A549 (cell line): ENCODE results near the gene RUBCN. TPM values are rescaled to one million over a fixed set of nuclear protein-coding genes. Genes with fewer than 3 reads are reported as not detected.

Experiments used
- ATAC-seq, 2 experiments: fragments of 200-7000 bp in 1 of 2; fragments of >200 bp in 1 of 2; cut with Nextera tagmentation in 1 of 2; cut with Tn5 transposase in 1 of 2; 3 replicates each; pipeline versions ENCODE4 v1.8.0 to v1.9.1; 2018 to 2020; ENCODE audit warnings: mild to moderate bottlenecking in 1 of 2, moderate library complexity in 1 of 2
- CTCF ChIA-PET: fragments of 300-600 bp; sonication (Branson Sonifier 250); formaldehyde crosslinking; extraction: SDS; loops from one replicate; lab custom pipeline; 2021; ENCODE audit warnings: antibody characterized with exemption, inconsistent platforms; lab: Yijun Ruan, JAX
- POLR2A ChIA-PET: fragments of 350-600 bp; formaldehyde crosslinking; extraction: SDS; loops from one replicate; lab custom pipeline; 2021; ENCODE audit warnings: antibody characterized with exemption, inconsistent platforms; lab: Yijun Ruan, JAX
- DNase-seq, 2 experiments: peaks; one replicate each; pipeline versions ENCODE4 v3.0.0 to v3.0.0-alpha.2; 2011 to 2016; ENCODE audit warnings: low read depth in 1 of 2, low spot score in 1 of 2
- FAIRE-seq: peaks from 2 replicates; lab custom pipeline; 2011; peaks lifted over from hg19 to GRCh38; lab: Jason Lieb, UNC
- H3K27ac ChIP-seq, 2 experiments: fragments of >200 bp; sonication (Bioruptor Twin); formaldehyde crosslinking; 3 replicates each; pipeline ENCODE4 v1.5.1; 2016 to 2017
- H3K4me1 ChIP-seq: fragments of >200 bp; sonication (Bioruptor Twin); formaldehyde crosslinking; 3 replicates; pipeline ENCODE4 v1.6.1; 2016
- H3K4me2 ChIP-seq: fragments of >200 bp; sonication (Bioruptor Twin); formaldehyde crosslinking; 3 replicates; pipeline ENCODE4 v1.6.1; 2016
- H3K4me3 ChIP-seq: fragments of >200 bp; sonication (Bioruptor Twin); formaldehyde crosslinking; 3 replicates; pipeline ENCODE4 v1.5.1; 2016
- H3K9me3 ChIP-seq: fragments of >200 bp; sonication (Bioruptor Twin); formaldehyde crosslinking; 3 replicates; pipeline ENCODE4 v1.6.1; 2016
- BHLHE40 ChIP-seq: IDR thresholded peaks from 2 replicates; pipeline ENCODE4 v1.6.1; 2012; ENCODE audit warnings: low read depth, low read length, inconsistent platforms
- CBX2 ChIP-seq: fragments of 200-600 bp; sonication (generic); IDR thresholded peaks from 2 replicates; pipeline ENCODE4 v1.6.1; 2016; ENCODE audit warnings: low read depth, mild to moderate bottlenecking, borderline replicate concordance
- CBX8 ChIP-seq: fragments of 200-600 bp; sonication (generic); IDR thresholded peaks from 2 replicates; pipeline ENCODE4 v1.6.1; 2016
- CHD4 ChIP-seq: fragments of 200-600 bp; sonication (generic); IDR thresholded peaks from 2 replicates; pipeline ENCODE4 v1.6.1; 2016; ENCODE audit warnings: antibody characterized with exemption, mild to moderate bottlenecking, borderline replicate concordance
- EHMT2 ChIP-seq: fragments of 200-600 bp; sonication (generic); IDR thresholded peaks from 2 replicates; pipeline ENCODE4 v1.6.1; 2016; ENCODE audit warnings: antibody characterized with exemption, low read depth, mild to moderate bottlenecking, moderate library complexity
- EP300 ChIP-seq, 2 experiments: fragments of >200 bp; sonication (Bioruptor Twin); formaldehyde crosslinking; IDR thresholded peaks; 2 replicates in 1 of 2; 3 replicates in 1 of 2; pipeline ENCODE4 v1.6.1; 2016 to 2017
- FOXS1 ChIP-seq: fragments of 250-450 bp; sonication (Bioruptor Pico); IDR thresholded peaks from 2 replicates; pipeline ENCODE4 v1.5.0; 2020; ENCODE audit warnings: mild to moderate bottlenecking, moderate library complexity
- GATA3 ChIP-seq: IDR thresholded peaks from 2 replicates; pipeline ENCODE4 v1.6.1; 2012; ENCODE audit warnings: borderline replicate concordance
- HDAC2 ChIP-seq: fragments of 200-600 bp; sonication (generic); IDR thresholded peaks from 2 replicates; pipeline ENCODE4 v1.6.1; 2016
- HOXA7 ChIP-seq: fragments of 250-450 bp; sonication (Bioruptor Pico); IDR thresholded peaks from 2 replicates; pipeline ENCODE4 v1.5.0; 2020; ENCODE audit warnings: mild to moderate bottlenecking, moderate library complexity
- HOXB5 ChIP-seq: fragments of 250-450 bp; sonication (Bioruptor Pico); IDR thresholded peaks from 2 replicates; pipeline ENCODE4 v1.5.0; 2020; ENCODE audit warnings: mild to moderate bottlenecking, moderate library complexity
- MAFK ChIP-seq: fragments of 450-650 bp; IDR thresholded peaks from 2 replicates; pipeline ENCODE4 v1.6.1; 2014; ENCODE audit not compliant: partially characterized antibody
- NFE2L2 ChIP-seq: fragments of 150-350 bp; conservative IDR thresholded peaks from 2 replicates; pipeline ENCODE4 v1.6.1; 2014; ENCODE audit warnings: low read length
- NPAS2 ChIP-seq: fragments of 250-450 bp; sonication (Bioruptor Pico); IDR thresholded peaks from 2 replicates; pipeline ENCODE4 v1.8.0; 2022; ENCODE audit warnings: mild to moderate bottlenecking, moderate library complexity, borderline replicate concordance
- POLR2AphosphoS2 ChIP-seq: conservative IDR thresholded peaks from 2 replicates; pipeline ENCODE4 v1.6.1; 2012; ENCODE audit warnings: low read length, improper control_type of control experiment, inconsistent platforms
- RAD21 ChIP-seq, 2 experiments: fragments of >200 bp in 1 of 2; sonication (Bioruptor Twin) in 1 of 2; formaldehyde crosslinking in 1 of 2; IDR thresholded peaks in 1 of 2; conservative IDR thresholded peaks in 1 of 2; 2 replicates in 1 of 2; 3 replicates in 1 of 2; pipeline ENCODE4 v1.6.1; 2012 to 2018; ENCODE audit warnings: inconsistent platforms in 1 of 2
- SMC3 ChIP-seq: fragments of >200 bp; sonication (Bioruptor Twin); formaldehyde crosslinking; IDR thresholded peaks from 3 replicates; pipeline ENCODE4 v1.6.1; 2018; ENCODE audit warnings: inconsistent platforms
- USF2 ChIP-seq: fragments of 450-650 bp; IDR thresholded peaks from 2 replicates; pipeline ENCODE4 v1.6.1; 2014; ENCODE audit warnings: antibody characterized with exemption
- ZFP36 ChIP-seq: fragments of 450-650 bp; IDR thresholded peaks from 2 replicates; pipeline ENCODE4 v1.6.1; 2014; ENCODE audit warnings: borderline replicate concordance; ENCODE audit not compliant: partially characterized antibody
- ZNF302 ChIP-seq: fragments of 250-450 bp; sonication (Bioruptor Pico); IDR thresholded peaks from 2 replicates; pipeline ENCODE4 v1.9.0; 2021; ENCODE audit warnings: inconsistent platforms, mild to moderate bottlenecking, moderate library complexity
- ZSCAN20 ChIP-seq: fragments of 250-450 bp; sonication (Bioruptor Pico); IDR thresholded peaks from 2 replicates; pipeline ENCODE4 v1.8.0; 2022; ENCODE audit warnings: mild to moderate bottlenecking, moderate library complexity
- WGBS: methylation state at CpG from one replicate; pipeline ENCODE4 v1.1.6; 2017; ENCODE audit errors: missing lambda C conversion rate; 5-methylcytosine and 5-hydroxymethylcytosine counted together
- polyA plus RNA-seq, 4 experiments: library from polyadenylated mRNA; depleted of rRNA in 3 of 4; stranded (reverse); fragments of >200 nt; fragmentation: RNase III in 1 of 4; extraction: RNeasy Plus Mini Kit Qiagen cat#74134 plus additional on column Dnase treatment in 1 of 4; gene quantifications; 2 replicates in 3 of 4; 3 replicates in 1 of 4; pipeline ENCODE4 v1.2.3, GENCODE V29; 2011 to 2017
- TF ChIP-seq, protein P1 (sequence below): fragments of >200 bp; sonication (Bioruptor Twin); formaldehyde crosslinking; IDR thresholded peaks from 3 replicates; pipeline ENCODE4 v1.6.1; 2016
- TF ChIP-seq, protein P2 (sequence below): fragments of 150-350 bp; IDR thresholded peaks from 2 replicates; pipeline ENCODE4 v1.6.1; 2014; ENCODE audit warnings: low read depth, mild to moderate bottlenecking, low read length

Gene RUBCN
- polyA plus RNA-seq, 2 of the 4 experiments (the other 2 are of a cell fraction) = 6.5 to 8.2 TPM

DNA sequence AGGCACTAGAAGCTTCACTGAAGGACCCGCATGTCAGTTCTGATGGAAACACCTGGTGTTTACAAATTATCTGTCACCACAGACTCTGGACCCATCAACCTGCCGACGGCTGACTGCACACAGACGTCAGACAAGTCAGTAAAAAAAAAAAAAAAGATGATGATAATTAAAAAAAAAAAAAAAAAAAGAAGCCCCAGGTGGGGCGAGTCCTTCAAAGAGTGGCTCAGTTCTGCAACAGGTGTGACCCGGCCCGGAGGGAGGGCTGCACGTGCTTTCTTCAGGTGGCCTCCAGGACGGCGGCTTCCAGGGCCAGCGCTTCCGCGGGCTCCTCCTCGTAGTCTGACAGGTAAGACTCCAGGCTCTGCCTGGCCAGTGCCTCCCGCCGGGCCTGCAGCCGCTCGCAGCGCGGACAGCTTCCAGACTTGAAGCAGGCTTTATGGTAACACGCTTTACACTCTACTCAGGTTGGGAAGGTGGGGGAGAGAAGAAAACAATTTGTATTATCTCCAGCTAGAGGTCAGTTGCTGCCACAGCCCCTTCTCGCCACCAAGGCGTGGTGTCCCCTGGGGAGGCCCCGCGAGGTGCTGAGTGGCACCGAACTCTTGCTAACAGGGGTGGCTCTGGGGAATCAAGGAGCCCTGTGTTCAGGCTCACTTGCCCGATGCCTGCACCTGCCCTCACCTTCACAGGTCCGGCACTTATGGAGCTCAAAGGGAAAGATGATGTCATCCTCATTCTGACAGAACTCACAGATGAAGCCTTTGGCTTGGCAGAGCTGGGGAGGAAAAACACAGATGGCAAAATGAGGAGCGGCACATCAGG lies 61.8 kb downstream of the RUBCN start:
- no peak overlapping the region for H3K4me2 ChIP-seq
- POLR2A ChIA-PET = no interaction called here
- H3K9me3 ChIP-seq = no peaks in the 10 kb centered on the region
- DNase-seq (no peak), FAIRE-seq (no peak), ATAC-seq (no peak)
- H3K4me1 ChIP-seq = no peaks in the 10 kb centered on the region
- TF ChIP-seq RAD21 (conservative IDR thresholded peaks at IDR 0.05 in 1 of 2, IDR thresholded peaks at IDR 0.05 in 1 of 2) = no peak
- TF ChIP-seq MAFK = no peak
- TF ChIP-seq BHLHE40 = no peak
- TF ChIP-seq CHD4 = no peak
- TF ChIP-seq, protein P1, sequence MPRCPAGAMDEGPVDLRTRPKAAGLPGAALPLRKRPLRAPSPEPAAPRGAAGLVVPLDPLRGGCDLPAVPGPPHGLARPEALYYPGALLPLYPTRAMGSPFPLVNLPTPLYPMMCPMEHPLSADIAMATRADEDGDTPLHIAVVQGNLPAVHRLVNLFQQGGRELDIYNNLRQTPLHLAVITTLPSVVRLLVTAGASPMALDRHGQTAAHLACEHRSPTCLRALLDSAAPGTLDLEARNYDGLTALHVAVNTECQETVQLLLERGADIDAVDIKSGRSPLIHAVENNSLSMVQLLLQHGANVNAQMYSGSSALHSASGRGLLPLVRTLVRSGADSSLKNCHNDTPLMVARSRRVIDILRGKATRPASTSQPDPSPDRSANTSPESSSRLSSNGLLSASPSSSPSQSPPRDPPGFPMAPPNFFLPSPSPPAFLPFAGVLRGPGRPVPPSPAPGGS = no peak
- TF ChIP-seq HDAC2 = no peak
- no peak for TF ChIP-seq ZFP36
- TF ChIP-seq ZNF302 = no peak
- no peak for TF ChIP-seq ZSCAN20 (CRISPR knock-in tag)
- TF ChIP-seq FOXS1 (CRISPR knock-in tag) = no peak
- TF ChIP-seq SMC3 = no peak
- TF ChIP-seq CBX8 = no peak
- no peak for TF ChIP-seq CBX2
- TF ChIP-seq USF2 = no peak
- TF ChIP-seq NPAS2 (CRISPR knock-in tag) = no peak
- no peak for TF ChIP-seq POLR2AphosphoS2
- H3K4me3 ChIP-seq = no peak overlapping the region
- CTCF ChIA-PET = no interaction called here
- WGBS = 96% methylated on average over 29 of the region's 29 CpGs
- H3K27ac ChIP-seq = no peak overlapping the region

DNA sequence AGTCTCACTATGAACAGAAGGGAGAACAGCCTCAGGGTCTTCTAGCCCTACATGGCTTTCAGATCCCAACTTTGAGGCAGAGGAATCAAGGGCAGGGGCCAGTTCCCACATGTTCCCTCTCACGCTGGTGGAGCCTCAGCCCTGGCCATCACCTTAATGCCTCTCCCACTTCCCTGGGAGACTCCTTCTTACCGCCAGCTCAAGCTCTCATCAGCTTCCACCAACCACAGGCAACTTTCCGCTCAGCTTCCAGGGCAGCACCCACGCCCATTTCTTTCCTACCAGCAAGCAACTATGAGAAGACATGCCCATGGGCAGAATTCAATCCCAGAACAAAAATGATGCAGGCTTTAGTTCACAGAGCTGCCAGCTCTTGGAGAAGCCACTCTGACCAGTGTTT lies 63.5 kb downstream of the RUBCN start:
- no peak for ATAC-seq
- TF ChIP-seq CBX2 (no peak), EP300 (IDR thresholded peaks at IDR 0.05) (no peak)
- Histone ChIP-seq H3K9me3 (no peaks in the 10 kb centered on the region), H3K4me3 (no peak overlapping the region), H3K4me2 (no peak overlapping the region), H3K4me1 (no peaks in the 10 kb centered on the region), H3K27ac (no peak overlapping the region)
- 100% methylated on average over 4 of the region's 4 CpGs for WGBS
- ChIA-PET POLR2A (no interaction called here), CTCF (interaction anchor here (0.5 to 1.7 kb wide), 3 partner anchors 9 to 508 kb away, joined by 3 to 4 read pairs (median 3); no protein-coding TSS in a partner anchor)
- DNase-seq = no peak
- no peak for FAIRE-seq

DNA sequence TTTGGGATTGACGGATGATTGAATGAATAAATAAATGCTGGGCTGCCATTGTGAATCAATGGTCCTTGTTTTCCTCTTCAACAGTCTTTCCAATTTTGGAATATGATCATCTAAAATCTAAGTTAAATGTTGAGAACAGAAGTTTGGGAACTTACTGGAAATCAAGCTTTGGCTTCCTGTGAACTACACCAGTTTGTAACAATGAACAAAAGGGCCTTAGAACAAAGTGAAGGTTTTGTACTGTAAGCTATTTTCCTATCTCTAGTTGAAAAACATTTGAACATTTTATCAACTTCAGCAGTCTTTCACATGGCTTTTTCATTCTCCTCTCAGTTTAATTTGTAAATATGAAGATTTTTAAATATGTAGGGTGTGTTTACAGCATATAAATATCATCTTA lies 66.3 kb downstream of the RUBCN start:
- Histone ChIP-seq H3K4me3 (no peak overlapping the region), H3K9me3 (no peaks in the 10 kb centered on the region), H3K27ac (no peak overlapping the region), H3K4me2 (no peak overlapping the region), H3K4me1 (no peaks in the 10 kb centered on the region)
- ATAC-seq (no peak), FAIRE-seq (no peak), DNase-seq (no peak)
- POLR2A ChIA-PET = no interaction called here
- no peak for TF ChIP-seq HOXA7
- no peak for TF ChIP-seq NFE2L2
- TF ChIP-seq BHLHE40 = no peak
- TF ChIP-seq, protein P2, sequence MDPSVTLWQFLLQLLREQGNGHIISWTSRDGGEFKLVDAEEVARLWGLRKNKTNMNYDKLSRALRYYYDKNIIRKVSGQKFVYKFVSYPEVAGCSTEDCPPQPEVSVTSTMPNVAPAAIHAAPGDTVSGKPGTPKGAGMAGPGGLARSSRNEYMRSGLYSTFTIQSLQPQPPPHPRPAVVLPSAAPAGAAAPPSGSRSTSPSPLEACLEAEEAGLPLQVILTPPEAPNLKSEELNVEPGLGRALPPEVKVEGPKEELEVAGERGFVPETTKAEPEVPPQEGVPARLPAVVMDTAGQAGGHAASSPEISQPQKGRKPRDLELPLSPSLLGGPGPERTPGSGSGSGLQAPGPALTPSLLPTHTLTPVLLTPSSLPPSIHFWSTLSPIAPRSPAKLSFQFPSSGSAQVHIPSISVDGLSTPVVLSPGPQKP = no peak
- TF ChIP-seq USF2 = no peak
- TF ChIP-seq RAD21 (conservative IDR thresholded peaks at IDR 0.05 in 1 of 2, IDR thresholded peaks at IDR 0.05 in 1 of 2) = no peak
- no peak for TF ChIP-seq EHMT2
- no peak for TF ChIP-seq GATA3
- no peak for TF ChIP-seq NPAS2 (CRISPR knock-in tag)
- no peak for TF ChIP-seq HOXB5 (CRISPR knock-in tag)
- CTCF ChIA-PET = no interaction called here
- 92% methylated on average over 1 of the region's 1 CpG for WGBS
